Activated CD4-positive, alpha-beta memory T cell treated with anti-CD3 and anti-CD28 coated beads, Interleukin-2, amount 10 ng/mL, durations not matched to agents 7 days and 5 days (primary cell): ENCODE results near the gene MYRF. TPM values are rescaled to one million over a fixed set of nuclear protein-coding genes. Genes with fewer than 3 reads are reported as not detected.

Experiments
- CTCF ChIA-PET: fragments of 350-600 bp; sonication (Branson Sonifier 250); formaldehyde crosslinking; loops from one replicate; lab custom pipeline; 2021; ENCODE audit warnings: antibody characterized with exemption, inconsistent platforms; lab: Charles Lee
- POLR2A ChIA-PET: fragments of 350-600 bp; sonication (Branson Sonifier 250); formaldehyde crosslinking; loops from one replicate; lab custom pipeline; 2021; ENCODE audit warnings: antibody characterized with exemption; lab: Charles Lee
- DNase-seq: peaks from one replicate; pipeline ENCODE4 v3.0.0-alpha.2; 2020
- H3K27ac Mint-ChIP-seq: one replicate; pipeline ENCODE4 v1.8.0; 2021; ENCODE audit warnings: mild to moderate bottlenecking, mixed read lengths
- H3K27me3 Mint-ChIP-seq: one replicate; pipeline ENCODE4 v1.8.0; 2021; ENCODE audit warnings: mixed read lengths
- H3K36me3 Mint-ChIP-seq: one replicate; pipeline ENCODE4 v1.8.0; 2021; ENCODE audit warnings: low read depth, mixed read lengths
- H3K4me1 Mint-ChIP-seq: one replicate; pipeline ENCODE4 v1.8.0; 2021; ENCODE audit warnings: mixed read lengths
- H3K4me3 Mint-ChIP-seq: one replicate; pipeline ENCODE4 v1.8.0; 2021; ENCODE audit warnings: mild to moderate bottlenecking, mixed read lengths
- H3K9me3 Mint-ChIP-seq: one replicate; pipeline ENCODE4 v1.8.0; 2021; ENCODE audit warnings: mixed read lengths
- total RNA-seq, 2 experiments: library from RNA; stranded (reverse); gene quantifications; one replicate each; pipeline ENCODE4 v1.2.3, GENCODE V29; 2021

MYRF gene
- total RNA-seq, 2 experiments from 2014 or later = 4.6 to 4.9 TPM

GRCh38 chr11:61746442-61747191 is 5.8 kb upstream of the MYRF start:
- CTCF ChIA-PET = interaction anchor here (0.8 to 2.7 kb wide), 9 partner anchors 10 to 361 kb away, joined by 3 to 13 read pairs (median 6); partner anchors contain the start of genes FEN1 and TMEM258
- no peak for DNase-seq
- Mint-ChIP-seq H3K36me3 (no peaks in the 10 kb centered on the region), H3K4me3 (no peak overlapping the region), H3K4me1 (no peaks in the 10 kb centered on the region), H3K9me3 (no peaks in the 10 kb centered on the region), H3K27me3 (peaks cover 14% of the 10 kb centered on the region), H3K27ac (no peak overlapping the region)
- POLR2A ChIA-PET = no interaction called here

GRCh38 chr11:61747192-61747966 is 5.1 kb upstream of the MYRF start:
- Mint-ChIP-seq H3K4me3 (no peak overlapping the region), H3K27me3 (peaks cover 19% of the 10 kb centered on the region), H3K9me3 (no peaks in the 10 kb centered on the region), H3K4me1 (peaks cover 2% of the 10 kb centered on the region), H3K36me3 (no peaks in the 10 kb centered on the region), H3K27ac (no peak overlapping the region)
- ChIA-PET POLR2A (no interaction called here), CTCF (interaction anchor here (0.6 to 2.7 kb wide), 17 partner anchors 11 to 576 kb away, joined by 3 to 13 read pairs (median 5); partner anchors contain the start of genes FEN1 and TMEM258)
- DNase-seq = peak; percentile 63

- Mint-ChIP-seq H3K4me3 (no peak overlapping the region), H3K4me1 (peaks cover 3% of the 10 kb centered on the region), H3K27me3 (peaks cover 20% of the 10 kb centered on the region), H3K27ac (no peak overlapping the region), H3K9me3 (no peaks in the 10 kb centered on the region), H3K36me3 (no peaks in the 10 kb centered on the region)
- ChIA-PET CTCF (interaction anchor here (0.8 to 2.7 kb wide), 15 partner anchors 10 to 360 kb away, joined by 3 to 13 read pairs (median 5); partner anchors contain the start of genes FEN1 and TMEM258), POLR2A (no interaction called here)
- DNase-seq = no peak
Measured at GRCh38 chr11:61747967-61748285, 4.5 kb upstream of the MYRF start.

GRCh38 chr11:61749591-61750217 is 2.7 kb upstream of the MYRF start:
- CTCF ChIA-PET = interaction anchor here (0.9 to 1.9 kb wide), 6 partner anchors 16 to 333 kb away, joined by 3 to 9 read pairs (median 4); no protein-coding TSS in a partner anchor
- no peak for DNase-seq
- H3K27me3 Mint-ChIP-seq = peaks cover 31% of the 10 kb centered on the region
- POLR2A ChIA-PET = no interaction called here
- no peak overlapping the region for H3K27ac Mint-ChIP-seq
- no peaks in the 10 kb centered on the region for H3K36me3 Mint-ChIP-seq
- H3K4me3 Mint-ChIP-seq = no peak overlapping the region
- H3K9me3 Mint-ChIP-seq = no peaks in the 10 kb centered on the region
- H3K4me1 Mint-ChIP-seq = peaks cover 8% of the 10 kb centered on the region

GRCh38 chr11:61750631-61751273 is 1.7 kb upstream of the MYRF start:
- POLR2A ChIA-PET = no interaction called here
- no peaks in the 10 kb centered on the region for H3K9me3 Mint-ChIP-seq
- peaks cover 13% of the 10 kb centered on the region for H3K4me1 Mint-ChIP-seq
- H3K36me3 Mint-ChIP-seq = no peaks in the 10 kb centered on the region
- H3K27ac Mint-ChIP-seq = no peak overlapping the region
- H3K4me3 Mint-ChIP-seq = no peak overlapping the region
- peaks cover 31% of the 10 kb centered on the region for H3K27me3 Mint-ChIP-seq
- CTCF ChIA-PET = interaction anchor here (1.1 to 2.0 kb wide), 2 partner anchors 17 to 25 kb away, joined by 5 to 8 read pairs; no protein-coding TSS in a partner anchor
- no peak for DNase-seq

GRCh38 chr11:61751384-61751783 is 1.1 kb upstream of the MYRF start:
- POLR2A ChIA-PET = no interaction called here

GRCh38 chr11:61752925-61753521 is 587 bp downstream of the MYRF start:
- H3K4me3 Mint-ChIP-seq = peak overlapping the region; percentile 50
- CTCF ChIA-PET = interaction anchor here (0.7 to 1.4 kb wide), 3 partner anchors 20 to 35 kb away, joined by 3 to 5 read pairs (median 4); no protein-coding TSS in a partner anchor
- peaks cover 30% of the 10 kb centered on the region for H3K4me1 Mint-ChIP-seq
- H3K9me3 Mint-ChIP-seq = no peaks in the 10 kb centered on the region
- no peaks in the 10 kb centered on the region for H3K36me3 Mint-ChIP-seq
- no peak for DNase-seq
- H3K27me3 Mint-ChIP-seq = peaks cover 31% of the 10 kb centered on the region
- no peak overlapping the region for H3K27ac Mint-ChIP-seq
- POLR2A ChIA-PET = interaction anchor here (1.4 kb wide), 1 partner anchor 14 kb away, joined by 3 read pairs; no protein-coding TSS in a partner anchor

More at GRCh38 chr11:61751384-61751783, 1.1 kb upstream of the MYRF start:
- CTCF ChIA-PET = interaction anchor here (1.1 to 2.0 kb wide), 2 partner anchors 18 to 24 kb away, joined by 3 to 8 read pairs; no protein-coding TSS in a partner anchor
- Mint-ChIP-seq H3K27me3 (peaks cover 31% of the 10 kb centered on the region), H3K4me3 (no peak overlapping the region), H3K27ac (no peak overlapping the region), H3K36me3 (no peaks in the 10 kb centered on the region), H3K9me3 (no peaks in the 10 kb centered on the region), H3K4me1 (peaks cover 19% of the 10 kb centered on the region)
- DNase-seq = no peak

- Mint-ChIP-seq H3K27ac (no peak overlapping the region), H3K9me3 (no peaks in the 10 kb centered on the region), H3K27me3 (peaks cover 31% of the 10 kb centered on the region), H3K36me3 (no peaks in the 10 kb centered on the region), H3K4me1 (peaks cover 30% of the 10 kb centered on the region), H3K4me3 (no peak overlapping the region)
- no peak for DNase-seq
- ChIA-PET POLR2A (interaction anchor here (1.4 kb wide), 1 partner anchor 14 kb away, joined by 3 read pairs; no protein-coding TSS in a partner anchor), CTCF (interaction anchor here (0.7 to 1.4 kb wide), 3 partner anchors 20 to 35 kb away, joined by 3 to 5 read pairs (median 4); no protein-coding TSS in a partner anchor)
Measured at GRCh38 chr11:61753672-61754071, 1.2 kb downstream of the MYRF start.

- H3K4me1 Mint-ChIP-seq = peaks cover 30% of the 10 kb centered on the region
- ChIA-PET CTCF (interaction anchor here (0.7 kb wide), 1 partner anchor 168 kb away, joined by 3 read pairs; no protein-coding TSS in a partner anchor), POLR2A (no interaction called here)
- no peak for DNase-seq
- H3K27ac Mint-ChIP-seq = no peak overlapping the region
- no peak overlapping the region for H3K4me3 Mint-ChIP-seq
- H3K9me3 Mint-ChIP-seq = no peaks in the 10 kb centered on the region
- H3K36me3 Mint-ChIP-seq = no peaks in the 10 kb centered on the region
- peaks cover 27% of the 10 kb centered on the region for H3K27me3 Mint-ChIP-seq
Measured at GRCh38 chr11:61754534-61755482, 2.4 kb downstream of the MYRF start.

- Mint-ChIP-seq H3K9me3 (no peaks in the 10 kb centered on the region), H3K27ac (peak overlapping the region; percentile 71), H3K27me3 (peaks cover 22% of the 10 kb centered on the region), H3K4me3 (no peak overlapping the region), H3K4me1 (peaks cover 30% of the 10 kb centered on the region), H3K36me3 (no peaks in the 10 kb centered on the region)
- ChIA-PET POLR2A (interaction anchor here (1.2 kb wide), 1 partner anchor 59 kb away, joined by 3 read pairs; no protein-coding TSS in a partner anchor), CTCF (no interaction called here)
- DNase-seq = no peak
Measured at GRCh38 chr11:61756147-61756451, 3.7 kb downstream of the MYRF start.
